Activated T-cell treated with anti-CD3 and anti-CD28 coated beads, Interleukin-2, amount 50 U/mL, for 48 hours (primary cell): Measurements from ENCODE around the gene NFYC.

Source experiments
- DNase-seq, 2 experiments: peaks; one replicate each; pipeline ENCODE4 v3.0.0-alpha.2; 2020

The NFYC gene

GRCh38 chr1:40783001-40783905 is 91.7 kb downstream of the NFYC start, which contains the start of gene KCNQ4:
Gene KCNQ4 (plus strand): TSS chr1:40783787. CDS start chr1:40784094, 307 bp downstream.
- DNase-seq = peak in 1 of 2 experiments; percentile 44

GRCh38 chr1:40784141-40784770 is 92.8 kb downstream of the NFYC start:
- DNase-seq = no peak

- no peak for DNase-seq
Observed at GRCh38 chr1:40784771-40785151, 93.3 kb downstream of the NFYC start.

- no peak for DNase-seq
Observed at GRCh38 chr1:40785446-40785845, 93.9 kb downstream of the NFYC start.

- no peak for DNase-seq
Observed at GRCh38 chr1:40786171-40786994, 94.9 kb downstream of the NFYC start.

- DNase-seq = no peak
Observed at GRCh38 chr1:40786995-40787705, 95.6 kb downstream of the NFYC start.

- DNase-seq = no peak
Observed at GRCh38 chr1:40787737-40788560, 96.4 kb downstream of the NFYC start.

- DNase-seq = no peak
Observed at GRCh38 chr1:40788561-40789341, 97.2 kb downstream of the NFYC start.

- DNase-seq = no peak
Observed at GRCh38 chr1:40789342-40789598, 97.8 kb downstream of the NFYC start.

GRCh38 chr1:40789661-40790430 is 98.3 kb downstream of the NFYC start:
- no peak for DNase-seq

- no peak for DNase-seq
Observed at GRCh38 chr1:40792036-40792435, 100.5 kb downstream of the NFYC start.

- no peak for DNase-seq
Observed at GRCh38 chr1:40793617-40794016, 102.1 kb downstream of the NFYC start.

- DNase-seq = no peak
Observed at GRCh38 chr1:40794048-40794447, 102.5 kb downstream of the NFYC start.

- DNase-seq = no peak
Observed at GRCh38 chr1:40794974-40795715, 103.6 kb downstream of the NFYC start.

- no peak for DNase-seq
Observed at GRCh38 chr1:40795811-40796586, 104.5 kb downstream of the NFYC start.

GRCh38 chr1:40796939-40797667 is 105.6 kb downstream of the NFYC start:
- DNase-seq = no peak

GRCh38 chr1:40797668-40798010 is 106.1 kb downstream of the NFYC start:
- no peak for DNase-seq
